H1 (cell line): ENCODE measurements around the gene TSEN54. TPM values are rescaled to one million over a fixed set of nuclear protein-coding genes. Genes with fewer than 3 reads are reported as not detected.

Experiments
- TAF7 ChIP-seq: optimal IDR thresholded peaks from 2 replicates; pipeline ENCODE3; 2011; ENCODE audit warnings: low read depth, mild to moderate bottlenecking, inconsistent platforms, low read length, moderate library complexity, borderline replicate concordance
- polyA plus RNA-seq, 7 experiments: library from polyadenylated mRNA; depleted of rRNA in 3 of 7; stranded (reverse) in 5 of 7; unstranded in 2 of 7; fragments of >200 nt in 5 of 7; fragments of 200-250 nt in 2 of 7; gene quantifications; 1 replicate in 5 of 7; 2 replicates in 1 of 7; 4 replicates in 1 of 7; pipeline versions ENCODE4 v1.2.1 to v1.2.3, GENCODE V29; 2011 to 2013; ENCODE audit warnings: missing spikeins in 2 of 7, mixed read lengths in 2 of 7
- total RNA-seq: library from RNA; stranded (reverse); fragmentation: NEBNext Ultra II Directional; extraction: Animal tissue kit (Norgen Biotek cat#: 25700); gene quantifications from 2 replicates; pipeline ENCODE4 v1.2.1, GENCODE V29; 2021

The TSEN54 gene
- total and polyA plus RNA-seq, 2 of the 8 experiments (the other 6 are each of a cell fraction or from before 2014, with no cell fraction given), result 43.6 to 60.3 TPM

- no peak for TF ChIP-seq TAF7
Measured at GRCh38 chr17:75509528-75510258, 6.6 kb upstream of the TSEN54 start (continued).
